Measurements from ENCODE around the gene TUBG2.

Gene TUBG2

GRCh38 chr17:42676424-42677011 is 17.4 kb downstream of the TUBG2 start, which contains the start of gene PLEKHH3:
PLEKHH3 (minus strand) TSS chr17:42676994; CDS start chr17:42676563, 431 bp downstream.
- DNase-seq: peak in 3 of 58 donors; percentile 43 to 65 (median 52)

- DNase-seq: peak; percentile 94 to 100 (median 99)
These were observed 18.2 kb downstream of the TUBG2 start for GRCh38 chr17:42677012-42677857.

- peak in 56 of 58 donors; percentile 44 to 92 (median 80) for DNase-seq
These were observed 19.1 kb downstream of the TUBG2 start for GRCh38 chr17:42677921-42678781.

GRCh38 chr17:42678951-42679491 is 19.9 kb downstream of the TUBG2 start:
- DNase-seq: peak in 11 of 58 donors; percentile 7 to 45 (median 31)

GRCh38 chr17:42679492-42680330 is 20.6 kb downstream of the TUBG2 start:
- DNase-seq: peak in 47 of 58 donors; percentile 12 to 81 (median 49)

- no peak for DNase-seq
These were observed 21.3 kb downstream of the TUBG2 start for GRCh38 chr17:42680331-42680808.

GRCh38 chr17:42681976-42682721 is 23.1 kb downstream of the TUBG2 start, which contains the start of gene CNTNAP1:
CNTNAP1 (plus strand) TSS chr17:42682531; CDS start chr17:42682830, 299 bp downstream.
- peak in 53 of 58 donors; percentile 22 to 79 (median 52) for DNase-seq

GRCh38 chr17:42682722-42683403 is 23.8 kb downstream of the TUBG2 start:
- DNase-seq: peak in 37 of 58 donors; percentile 22 to 78 (median 54)

GRCh38 chr17:42683407-42684034 is 24.4 kb downstream of the TUBG2 start:
- peak in 41 of 58 donors; percentile 15 to 75 (median 43) for DNase-seq

- DNase-seq: no peak
These were observed 26.0 kb downstream of the TUBG2 start for GRCh38 chr17:42684929-42685556.

GRCh38 chr17:42685831-42686230 is 26.7 kb downstream of the TUBG2 start:
- DNase-seq: no peak

GRCh38 chr17:42686520-42687128 is 27.5 kb downstream of the TUBG2 start:
- no peak for DNase-seq

GRCh38 chr17:42687707-42688320 is 28.7 kb downstream of the TUBG2 start:
- DNase-seq: no peak

GRCh38 chr17:42690596-42690995 is 31.5 kb downstream of the TUBG2 start:
- no peak for DNase-seq

GRCh38 chr17:42691021-42691545 is 32.0 kb downstream of the TUBG2 start:
- DNase-seq: no peak

- no peak for DNase-seq
These were observed 33.4 kb downstream of the TUBG2 start for GRCh38 chr17:42692489-42692888.
